IPS DF 19.7 (cell line): ENCODE results near the gene STAB1.

Experiments used
- DNase-seq: peaks from one replicate; pipeline ENCODE4 v3.0.0-alpha.2; 2013; ENCODE audit warnings: low read depth, low spot score

STAB1 gene

DNA sequence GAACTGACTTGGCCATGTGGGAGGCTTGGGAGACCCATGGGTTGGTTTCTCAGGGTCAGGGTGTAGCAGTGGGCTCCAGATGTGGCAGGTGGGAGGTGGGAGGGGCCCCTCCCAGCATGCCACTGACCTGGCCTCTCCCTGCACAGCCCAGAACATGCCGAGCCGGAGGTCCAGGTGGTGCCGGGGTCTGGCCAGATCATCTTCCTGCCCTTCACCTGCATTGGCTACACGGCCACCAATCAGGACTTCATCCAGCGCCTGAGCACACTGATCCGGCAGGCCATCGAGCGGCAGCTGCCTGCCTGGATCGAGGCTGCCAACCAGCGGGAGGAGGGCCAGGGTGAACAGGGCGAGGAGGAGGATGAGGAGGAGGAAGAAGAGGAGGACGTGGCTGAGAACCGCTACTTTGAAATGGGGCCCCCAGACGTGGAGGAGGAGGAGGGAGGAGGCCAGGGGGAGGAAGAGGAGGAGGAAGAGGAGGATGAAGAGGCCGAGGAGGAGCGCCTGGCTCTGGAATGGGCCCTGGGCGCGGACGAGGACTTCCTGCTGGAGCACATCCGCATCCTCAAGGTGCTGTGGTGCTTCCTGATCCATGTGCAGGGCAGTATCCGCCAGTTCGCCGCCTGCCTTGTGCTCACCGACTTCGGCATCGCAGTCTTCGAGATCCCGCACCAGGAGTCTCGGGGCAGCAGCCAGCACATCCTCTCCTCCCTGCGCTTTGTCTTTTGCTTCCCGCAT is 7.9 kb upstream of the STAB1 start:
- DNase-seq: no peak

DNA sequence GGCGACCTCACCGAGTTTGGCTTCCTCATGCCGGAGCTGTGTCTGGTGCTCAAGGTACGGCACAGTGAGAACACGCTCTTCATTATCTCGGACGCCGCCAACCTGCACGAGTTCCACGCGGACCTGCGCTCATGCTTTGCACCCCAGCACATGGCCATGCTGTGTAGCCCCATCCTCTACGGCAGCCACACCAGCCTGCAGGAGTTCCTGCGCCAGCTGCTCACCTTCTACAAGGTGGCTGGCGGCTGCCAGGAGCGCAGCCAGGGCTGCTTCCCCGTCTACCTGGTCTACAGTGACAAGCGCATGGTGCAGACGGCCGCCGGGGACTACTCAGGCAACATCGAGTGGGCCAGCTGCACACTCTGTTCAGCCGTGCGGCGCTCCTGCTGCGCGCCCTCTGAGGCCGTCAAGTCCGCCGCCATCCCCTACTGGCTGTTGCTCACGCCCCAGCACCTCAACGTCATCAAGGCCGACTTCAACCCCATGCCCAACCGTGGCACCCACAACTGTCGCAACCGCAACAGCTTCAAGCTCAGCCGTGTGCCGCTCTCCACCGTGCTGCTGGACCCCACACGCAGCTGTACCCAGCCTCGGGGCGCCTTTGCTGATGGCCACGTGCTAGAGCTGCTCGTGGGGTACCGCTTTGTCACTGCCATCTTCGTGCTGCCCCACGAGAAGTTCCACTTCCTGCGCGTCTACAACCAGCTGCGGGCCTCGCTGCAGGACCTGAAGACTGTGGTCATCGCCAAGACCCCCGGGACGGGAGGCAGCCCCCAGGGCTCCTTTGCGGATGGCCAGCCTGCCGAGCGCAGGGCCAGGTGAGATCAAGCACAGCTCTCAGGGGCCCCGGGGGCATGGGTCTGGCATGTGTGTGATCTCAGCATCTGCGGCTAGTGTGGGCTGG is 7.1 kb upstream of the STAB1 start:
- DNase-seq: no peak

DNA sequence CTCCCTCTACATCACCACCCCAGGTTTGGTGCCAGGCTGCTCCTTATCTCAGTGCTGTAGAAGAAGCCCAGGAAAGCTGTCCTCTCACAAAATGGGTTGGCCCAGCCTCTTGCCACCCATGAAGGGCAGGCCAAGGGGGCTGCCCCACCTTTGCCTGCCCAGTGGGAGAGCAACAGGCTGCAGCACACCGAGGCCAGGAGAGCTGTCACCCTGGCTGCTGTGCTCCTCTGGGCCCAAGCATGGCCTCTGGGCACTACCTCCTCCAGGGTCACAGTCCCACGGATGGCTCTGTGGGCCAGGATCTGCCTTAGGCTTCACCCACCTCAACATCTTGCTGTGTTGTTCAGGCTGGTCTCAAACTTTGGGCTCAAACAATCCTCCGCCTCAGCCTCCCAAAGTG is 6.4 kb upstream of the STAB1 start:
- DNase-seq: no peak

DNA sequence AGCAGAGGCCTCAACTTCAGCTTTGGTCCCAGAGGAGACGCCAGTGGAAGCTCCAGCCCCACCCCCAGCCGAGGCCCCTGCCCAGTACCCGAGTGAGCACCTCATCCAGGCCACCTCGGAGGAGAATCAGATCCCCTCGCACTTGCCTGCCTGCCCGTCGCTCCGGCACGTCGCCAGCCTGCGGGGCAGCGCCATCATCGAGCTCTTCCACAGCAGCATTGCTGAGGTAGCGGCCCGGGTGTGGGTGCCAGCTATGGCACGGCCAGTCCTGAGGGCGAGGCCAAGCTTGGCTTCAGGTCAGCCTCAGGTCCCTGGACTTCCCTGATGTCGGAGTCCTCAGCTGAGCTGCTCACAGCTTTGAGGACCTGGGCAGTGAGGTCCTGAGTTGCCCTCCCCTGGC is 5.7 kb upstream of the STAB1 start:
- DNase-seq: no peak

DNA sequence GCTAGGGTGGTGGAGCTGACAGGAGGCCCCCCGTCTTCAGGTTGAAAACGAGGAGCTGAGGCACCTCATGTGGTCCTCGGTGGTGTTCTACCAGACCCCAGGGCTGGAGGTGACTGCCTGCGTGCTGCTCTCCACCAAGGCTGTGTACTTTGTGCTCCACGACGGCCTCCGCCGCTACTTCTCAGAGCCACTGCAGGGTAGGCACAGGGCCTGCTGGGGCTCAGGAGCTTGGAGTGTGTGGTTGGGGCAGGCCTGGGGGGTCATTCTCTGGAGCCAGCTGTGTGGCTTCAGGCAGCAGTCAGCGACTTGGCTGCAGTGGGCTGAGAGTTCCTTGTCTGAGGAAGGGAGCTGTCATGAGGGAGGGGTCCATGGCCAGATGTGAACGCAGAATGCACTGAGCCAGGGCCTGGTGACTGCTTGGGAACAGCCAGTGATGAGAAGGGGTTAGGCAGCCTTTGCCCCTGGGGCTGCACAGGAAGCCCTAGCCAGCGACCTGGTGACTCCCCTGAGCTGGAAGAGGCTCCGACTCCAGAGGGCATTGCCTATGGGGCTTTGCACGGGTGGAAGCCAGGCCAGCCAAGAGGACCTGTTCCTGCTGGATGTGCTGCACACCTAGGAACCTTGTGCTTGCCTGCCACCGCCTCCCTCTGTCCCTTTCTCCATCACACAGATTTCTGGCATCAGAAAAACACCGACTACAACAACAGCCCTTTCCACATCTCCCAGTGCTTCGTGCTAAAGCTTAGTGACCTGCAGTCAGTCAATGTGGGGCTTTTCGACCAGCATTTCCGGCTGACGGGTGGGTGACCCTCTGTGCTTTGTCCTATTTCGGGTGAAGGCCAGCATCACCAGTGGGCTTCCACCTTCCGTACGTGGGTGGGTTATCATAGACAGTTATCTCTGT is 4.9 kb upstream of the STAB1 start:
- no peak for DNase-seq

DNA sequence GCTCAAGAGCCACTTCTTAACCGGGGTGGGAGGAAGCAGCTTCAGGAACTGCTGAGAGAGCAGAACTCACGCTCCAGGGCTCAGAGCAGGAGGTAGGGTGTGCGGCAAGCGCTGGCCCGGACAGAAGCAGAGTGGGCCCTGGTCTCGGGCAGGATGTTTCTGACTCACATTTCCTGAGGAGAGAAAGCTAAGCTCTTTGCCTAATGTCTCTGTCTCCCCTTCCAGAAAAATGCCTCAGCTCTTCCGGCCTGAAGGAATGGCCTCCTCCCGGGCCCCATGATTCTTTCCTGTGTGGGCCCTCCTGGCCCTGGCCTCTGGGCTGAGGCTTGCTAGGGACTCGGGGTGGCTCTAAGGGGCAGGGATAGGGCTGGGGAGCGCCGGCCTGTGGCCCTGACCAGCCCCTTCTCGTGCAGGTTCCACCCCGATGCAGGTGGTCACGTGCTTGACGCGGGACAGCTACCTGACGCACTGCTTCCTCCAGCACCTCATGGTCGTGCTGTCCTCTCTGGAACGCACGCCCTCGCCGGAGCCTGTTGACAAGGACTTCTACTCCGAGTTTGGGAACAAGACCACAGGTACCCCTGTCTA is 4.1 kb upstream of the STAB1 start:
- no peak for DNase-seq

DNA sequence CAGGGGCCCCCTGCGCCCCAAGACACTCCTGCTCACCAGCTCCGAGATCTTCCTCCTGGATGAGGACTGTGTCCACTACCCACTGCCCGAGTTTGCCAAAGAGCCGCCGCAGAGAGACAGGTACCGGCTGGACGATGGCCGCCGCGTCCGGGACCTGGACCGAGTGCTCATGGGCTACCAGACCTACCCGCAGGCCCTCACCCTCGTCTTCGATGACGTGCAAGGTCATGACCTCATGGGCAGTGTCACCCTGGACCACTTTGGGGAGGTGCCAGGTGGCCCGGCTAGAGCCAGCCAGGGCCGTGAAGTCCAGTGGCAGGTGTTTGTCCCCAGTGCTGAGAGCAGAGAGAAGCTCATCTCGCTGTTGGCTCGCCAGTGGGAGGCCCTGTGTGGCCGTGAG is 3.1 kb upstream of the STAB1 start:
- DNase-seq: no peak

DNA sequence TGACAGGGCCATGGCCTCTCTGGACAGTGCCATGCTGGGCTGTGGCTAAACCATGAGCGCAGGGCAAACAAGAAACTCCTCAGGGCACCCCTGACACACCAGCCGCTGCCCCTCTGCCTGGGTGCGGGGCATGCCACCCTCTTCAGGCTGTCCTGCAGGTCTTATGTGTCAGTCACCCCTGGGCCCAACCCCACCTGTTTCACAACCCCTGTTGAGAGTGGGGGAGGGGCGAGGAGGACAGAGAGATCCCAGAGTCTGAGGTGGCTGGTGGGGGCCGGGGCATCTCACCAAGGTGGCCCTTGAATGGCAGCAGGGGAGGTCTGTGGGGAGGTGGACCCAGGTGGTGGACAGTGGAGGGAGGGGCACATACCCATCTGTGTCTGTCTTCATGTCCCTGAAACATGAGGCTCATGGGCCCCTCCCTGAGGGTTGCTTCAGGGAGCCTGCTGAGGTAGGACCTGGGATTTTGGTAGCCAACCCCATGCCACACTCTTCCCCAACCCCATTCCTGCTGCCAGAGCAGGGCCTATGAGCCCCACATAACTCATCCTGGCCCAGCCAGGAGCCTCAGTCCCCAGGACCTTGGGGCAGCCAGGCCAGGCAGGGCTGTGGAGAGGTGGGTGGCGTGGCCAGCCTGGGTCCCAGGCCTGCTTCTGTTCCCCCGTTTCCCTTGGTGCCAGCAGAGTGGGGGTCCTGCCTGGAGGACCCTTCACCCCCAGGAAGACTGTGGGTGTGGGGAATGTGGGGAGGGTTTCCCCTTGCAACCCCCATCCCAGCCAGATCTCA is 1.7 kb upstream of the STAB1 start:
- no peak for DNase-seq

DNA sequence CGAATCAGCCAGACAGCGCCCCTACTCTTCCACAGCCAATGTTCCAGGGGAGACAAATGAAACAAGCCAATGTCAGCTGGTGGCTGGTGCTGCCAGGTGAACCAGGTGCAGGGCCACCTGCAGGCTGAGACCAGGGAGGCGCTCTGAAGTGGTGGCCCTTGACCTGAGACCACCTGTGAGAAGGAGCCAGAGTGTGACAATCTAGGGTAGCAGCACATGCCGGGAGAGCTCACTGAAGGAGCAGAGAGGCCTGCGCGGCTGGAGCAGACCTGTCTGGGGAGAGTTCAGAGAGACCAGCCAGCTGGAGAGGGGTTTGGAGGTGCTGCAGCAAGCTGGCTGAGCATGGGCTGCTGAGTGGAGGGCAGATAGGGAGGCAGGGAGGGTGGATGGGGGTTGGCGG is 693 bp upstream of the STAB1 start:
- DNase-seq: no peak

DNA sequence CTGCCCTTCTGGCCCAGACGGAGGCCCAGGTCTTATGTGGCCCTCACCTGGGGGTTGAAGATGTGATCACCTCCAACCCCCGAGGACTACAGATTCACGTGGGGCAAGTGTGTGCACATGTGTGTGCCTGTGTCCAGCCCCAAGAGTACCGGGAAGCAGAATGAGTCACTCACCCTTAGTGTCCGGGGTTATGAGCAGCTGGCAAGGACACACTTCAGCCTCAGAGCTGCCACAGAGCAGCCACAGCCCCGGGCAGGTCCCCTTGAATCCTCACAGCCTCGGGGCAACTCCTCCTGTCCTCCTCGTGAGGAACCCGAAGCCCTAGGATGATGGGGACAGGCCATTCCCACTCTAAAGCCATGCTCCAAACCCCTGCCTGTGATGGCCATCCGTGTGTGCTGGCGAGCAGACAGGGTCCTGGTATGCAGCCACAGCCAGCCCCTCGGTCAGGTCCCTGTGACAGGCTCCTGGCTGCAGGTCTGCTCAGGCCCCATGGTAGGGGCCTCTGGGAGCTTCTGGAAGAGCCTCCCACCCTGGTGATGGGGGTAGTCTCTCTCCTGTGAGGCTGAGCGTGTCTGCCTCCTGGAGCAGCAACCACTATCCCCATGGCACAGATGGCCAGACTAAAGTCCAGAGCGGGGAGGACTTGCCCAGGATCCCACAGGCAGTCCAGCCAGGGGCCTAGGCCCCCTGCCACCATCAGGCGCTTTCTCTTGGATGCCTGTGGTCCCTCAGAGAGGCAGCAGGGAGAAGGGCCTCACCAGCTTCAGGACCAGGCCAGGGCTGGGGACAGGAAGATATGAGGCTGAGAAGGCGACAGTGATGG is 852 bp downstream of the STAB1 start:
- DNase-seq: no peak

DNA sequence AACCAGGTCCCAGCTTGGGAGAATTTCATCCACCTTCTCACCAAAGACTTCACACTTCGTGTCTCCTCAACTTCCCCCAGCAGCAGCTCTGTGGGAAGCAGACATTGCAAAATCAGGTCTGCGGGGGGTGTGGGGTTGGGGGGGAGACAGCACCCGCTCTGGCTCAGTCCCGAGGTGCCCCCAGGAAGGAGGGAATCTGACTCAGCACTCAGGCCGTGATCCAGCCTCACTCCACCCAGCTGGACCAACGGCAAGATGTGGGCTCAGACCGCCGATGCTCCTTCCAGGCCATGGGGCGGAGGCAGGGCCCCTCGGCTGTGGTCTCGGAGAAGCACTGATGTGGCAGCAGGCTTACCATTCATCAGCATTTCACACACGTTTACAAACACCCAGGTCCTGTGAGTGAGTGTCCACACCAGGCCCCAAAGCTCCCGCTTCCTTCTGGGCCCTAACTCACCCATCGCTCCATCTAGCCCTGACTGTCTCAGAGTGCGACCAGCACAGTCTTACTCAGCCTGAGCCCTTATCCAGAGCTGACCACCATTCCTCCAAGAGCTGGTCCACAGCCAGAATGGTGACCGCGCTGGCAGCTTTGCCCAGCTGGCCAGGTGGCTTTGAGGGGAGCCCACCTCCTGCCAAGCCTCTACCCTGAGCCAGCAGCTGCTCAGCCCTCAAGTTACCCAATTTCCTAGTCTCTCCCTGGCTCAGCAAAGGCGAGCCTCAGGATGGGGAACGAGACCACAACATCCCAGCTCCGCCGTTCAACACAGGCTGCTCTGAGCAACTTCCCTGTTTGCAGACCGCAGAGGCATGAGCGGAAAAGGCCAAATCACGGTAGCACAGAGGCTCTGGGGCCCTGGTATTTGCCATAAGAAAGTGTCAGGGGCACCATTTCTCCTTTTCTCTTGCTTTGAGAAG is 3.3 kb downstream of the STAB1 start:
- DNase-seq: no peak

DNA sequence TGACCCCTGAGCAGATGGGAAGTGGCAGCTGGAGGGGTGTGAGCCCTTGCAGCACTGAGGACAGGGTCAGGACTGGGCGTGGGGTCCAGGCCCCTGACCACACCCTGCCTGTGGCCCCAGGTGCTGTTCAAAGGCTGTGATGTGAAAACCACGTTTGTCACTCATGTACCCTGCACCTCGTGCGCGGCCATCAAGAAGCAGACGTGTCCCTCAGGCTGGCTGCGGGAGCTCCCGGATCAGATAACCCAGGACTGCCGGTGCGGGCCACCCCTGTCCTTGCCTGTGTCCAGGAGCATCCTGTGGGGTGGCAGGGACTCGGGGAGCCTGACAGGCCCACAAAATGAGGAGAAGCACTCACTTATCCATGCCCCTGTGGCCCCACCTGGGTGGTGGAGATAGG is 5.9 kb downstream of the STAB1 start:
- no peak for DNase-seq

DNA sequence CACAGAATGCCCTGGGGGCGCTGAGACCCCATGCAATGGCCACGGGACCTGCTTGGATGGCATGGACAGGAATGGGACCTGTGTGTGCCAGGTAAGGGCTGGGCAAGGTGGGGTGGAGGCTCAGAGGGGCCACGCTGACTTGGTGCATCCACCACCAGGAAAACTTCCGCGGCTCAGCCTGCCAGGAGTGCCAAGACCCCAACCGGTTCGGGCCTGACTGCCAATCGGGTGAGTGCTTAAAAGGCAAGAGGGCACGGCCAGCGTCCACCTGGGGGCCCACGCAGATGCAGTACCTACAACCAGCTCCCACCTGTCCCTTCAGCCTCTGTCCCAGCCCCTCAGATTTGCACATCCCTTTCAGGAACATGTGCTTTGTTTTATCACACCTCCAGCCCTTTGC is 6.9 kb downstream of the STAB1 start:
- DNase-seq: no peak

DNA sequence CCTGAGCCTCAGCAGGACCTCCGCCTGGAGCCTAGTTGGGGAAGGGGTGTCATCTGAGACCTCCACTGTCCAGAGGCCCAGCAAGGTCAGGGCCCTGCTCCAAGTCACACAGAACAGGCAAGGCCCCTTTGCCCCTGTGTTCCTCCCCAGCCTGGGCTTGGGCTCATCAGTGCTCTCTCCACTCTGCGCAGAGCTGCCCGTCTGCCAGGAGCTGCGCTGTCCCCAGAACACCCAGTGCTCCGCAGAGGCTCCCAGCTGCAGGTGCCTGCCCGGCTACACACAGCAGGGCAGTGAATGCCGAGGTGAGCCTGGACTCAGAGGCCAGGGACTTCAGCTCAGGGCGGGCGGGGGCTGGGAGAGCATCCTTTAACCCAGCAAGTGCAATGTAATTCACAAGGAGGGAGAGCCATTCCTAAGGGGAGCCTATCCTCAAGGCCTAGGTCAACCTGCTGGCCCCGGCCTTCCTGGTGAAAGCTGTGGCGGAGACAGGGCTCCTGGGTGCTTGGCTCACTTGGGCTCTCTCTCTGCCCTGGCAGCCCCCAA is 7.7 kb downstream of the STAB1 start:
- no peak for DNase-seq

DNA sequence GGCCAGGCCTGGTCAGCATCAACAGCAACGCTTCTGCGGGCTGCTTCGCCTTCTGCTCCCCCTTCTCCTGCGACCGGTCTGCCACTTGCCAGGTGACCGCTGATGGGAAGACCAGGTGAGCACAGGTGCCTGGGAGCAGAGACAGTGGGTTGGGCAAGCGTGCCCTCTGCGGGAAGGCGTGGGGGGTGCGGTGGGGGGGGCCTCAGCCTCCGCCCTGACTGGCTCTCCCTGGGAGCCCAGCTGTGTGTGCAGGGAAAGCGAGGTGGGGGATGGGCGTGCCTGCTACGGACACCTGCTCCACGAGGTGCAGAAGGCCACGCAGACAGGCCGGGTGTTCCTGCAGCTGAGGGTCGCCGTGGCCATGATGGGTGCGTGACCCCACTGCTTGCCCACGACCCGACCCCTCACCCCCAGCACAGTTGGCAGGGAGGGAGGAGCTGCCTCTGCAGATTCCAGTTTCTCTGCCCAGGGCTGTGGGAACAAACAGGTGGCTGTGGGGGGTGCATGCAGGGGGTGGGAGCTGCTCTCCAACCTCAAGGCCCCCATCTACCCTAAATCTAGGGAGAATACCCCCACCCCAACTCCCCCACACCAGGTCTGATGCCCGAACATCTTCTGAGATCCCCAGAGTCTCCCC is 8.8 kb downstream of the STAB1 start:
- no peak for DNase-seq

DNA sequence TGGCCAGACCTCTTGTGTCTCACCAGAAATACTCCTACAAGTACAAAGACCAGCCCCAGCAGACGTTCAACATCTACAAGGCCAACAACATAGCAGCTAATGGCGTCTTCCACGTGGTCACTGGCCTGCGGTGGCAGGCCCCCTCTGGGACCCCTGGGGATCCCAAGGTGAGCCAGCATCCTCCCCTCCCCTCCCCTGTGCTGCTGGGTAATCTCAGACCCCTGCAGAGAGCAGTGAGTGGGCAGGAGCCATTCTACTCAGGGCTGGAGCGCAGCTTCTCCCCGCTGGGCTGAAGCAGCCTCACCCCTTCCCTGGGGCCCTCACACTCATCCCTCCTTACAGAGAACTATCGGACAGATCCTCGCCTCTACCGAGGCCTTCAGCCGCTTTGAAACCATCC is 9.8 kb downstream of the STAB1 start:
- no peak for DNase-seq

DNA sequence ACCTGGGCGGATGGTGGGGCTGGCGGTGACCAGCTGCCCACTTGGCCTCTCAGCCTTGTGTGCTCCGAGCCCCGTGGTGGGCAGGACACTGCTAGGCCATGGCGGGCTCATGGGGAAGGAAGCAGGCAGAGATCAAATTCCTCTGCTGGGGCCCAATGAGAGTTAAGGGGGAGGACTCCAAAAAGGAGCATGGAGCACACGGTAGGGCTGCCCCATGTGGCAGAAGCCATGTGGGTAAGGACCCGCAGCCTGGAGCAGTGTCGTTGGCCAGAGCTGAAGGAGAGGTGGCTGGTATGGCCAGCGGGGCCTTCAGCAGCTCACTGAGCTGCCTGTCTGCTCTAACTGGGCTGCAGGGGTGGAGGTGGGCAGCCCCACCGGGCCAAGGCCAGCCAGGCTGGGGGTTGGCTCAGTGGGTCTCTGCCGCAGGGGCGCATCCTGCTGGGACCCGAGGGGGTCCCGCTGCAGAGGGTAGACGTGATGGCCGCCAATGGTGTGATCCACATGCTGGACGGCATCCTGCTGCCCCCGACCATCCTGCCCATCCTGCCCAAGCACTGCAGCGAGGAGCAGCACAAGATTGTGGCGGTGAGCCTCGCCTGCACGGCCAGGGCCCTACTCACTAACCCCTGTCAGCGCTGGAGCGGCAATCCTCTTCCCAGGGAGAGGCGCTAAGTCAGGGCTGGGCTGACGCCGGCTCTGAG is 11.3 kb downstream of the STAB1 start:
- no peak for DNase-seq

DNA sequence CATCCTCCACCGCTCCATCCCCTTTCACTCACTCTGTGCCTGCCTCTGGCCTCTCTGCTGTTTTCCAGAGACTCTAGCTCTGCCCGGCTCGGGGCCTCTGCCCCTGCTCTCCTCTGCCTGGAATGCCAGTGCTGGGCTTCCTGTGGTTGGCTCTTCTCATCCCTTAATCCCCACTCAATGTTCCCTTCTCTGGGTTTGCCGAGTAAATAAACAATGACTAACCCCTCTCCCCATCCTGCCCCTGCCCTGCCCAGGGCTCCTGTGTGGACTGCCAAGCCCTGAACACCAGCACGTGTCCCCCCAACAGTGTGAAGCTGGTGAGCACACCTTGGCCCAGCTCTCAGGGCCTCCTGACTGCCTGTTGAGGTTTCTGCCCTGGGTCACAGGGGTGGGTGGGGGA is 12.2 kb downstream of the STAB1 start:
- no peak for DNase-seq
